Medulla oblongata (tissue), 1 donor: Measurements from ENCODE around the gene BCKDK.
A peak's percentile ranks its signal among the peaks of the same experiment; 100 is the strongest.
"Not testable (repeated sequence)": the region's sequence is repeated elsewhere in the genome, so short reads cannot be mapped to it uniquely, and the experiment has no call there.

ENCODE experiments used
- DNase-seq: peaks from one replicate; pipeline ENCODE4 v3.0.0-alpha.2; 2015; ENCODE audit errors: extremely low spot score

Gene BCKDK

GRCh38 chr16:31142109-31143010 is 34.2 kb downstream of the BCKDK start:
- peak; percentile 98 for DNase-seq

- no peak for DNase-seq
Observed at GRCh38 chr16:31143011-31143693, 35.0 kb downstream of the BCKDK start.

- no peak for DNase-seq
Observed at GRCh38 chr16:31143694-31144148, 35.5 kb downstream of the BCKDK start.

GRCh38 chr16:31144418-31144817 is 36.2 kb downstream of the BCKDK start:
- DNase-seq, result not testable (repeated sequence)

- no peak for DNase-seq
Observed at GRCh38 chr16:31145398-31145990, 37.3 kb downstream of the BCKDK start.

- no peak for DNase-seq
Observed at GRCh38 chr16:31147574-31147973, 39.4 kb downstream of the BCKDK start.

GRCh38 chr16:31148281-31148728 is 40.1 kb downstream of the BCKDK start:
- DNase-seq, result no peak

- no peak for DNase-seq
Observed at GRCh38 chr16:31148896-31149295, 40.7 kb downstream of the BCKDK start.

GRCh38 chr16:31149332-31149731 is 41.1 kb downstream of the BCKDK start:
- no peak for DNase-seq

- no peak for DNase-seq
Observed at GRCh38 chr16:31149894-31150890, 42.0 kb downstream of the BCKDK start, which contains the start of gene PRSS36. PRSS36 (minus strand) TSS chr16:31150066; CDS start chr16:31150035, 31 bp downstream.

- DNase-seq, result not testable (repeated sequence)
Observed at GRCh38 chr16:31150976-31151375, 42.8 kb downstream of the BCKDK start.

GRCh38 chr16:31157136-31157535 is 49.0 kb downstream of the BCKDK start:
- peak; percentile 40 for DNase-seq
